GM21737 (cell line): Measurements from ENCODE around the gene LBX1.
"Not testable (repeated sequence)": the region's sequence is repeated elsewhere in the genome, so short reads cannot be mapped to it uniquely, and the experiment has no call there.

Experiments used
- ATAC-seq: cut with Tn5 transposase; IDR thresholded peaks from one replicate; pipeline ENCODE4 v1.9.1; 2021; ENCODE audit warnings: mild to moderate bottlenecking, moderate library complexity; ENCODE audit not compliant: unreplicated experiment

LBX1 gene

DNA sequence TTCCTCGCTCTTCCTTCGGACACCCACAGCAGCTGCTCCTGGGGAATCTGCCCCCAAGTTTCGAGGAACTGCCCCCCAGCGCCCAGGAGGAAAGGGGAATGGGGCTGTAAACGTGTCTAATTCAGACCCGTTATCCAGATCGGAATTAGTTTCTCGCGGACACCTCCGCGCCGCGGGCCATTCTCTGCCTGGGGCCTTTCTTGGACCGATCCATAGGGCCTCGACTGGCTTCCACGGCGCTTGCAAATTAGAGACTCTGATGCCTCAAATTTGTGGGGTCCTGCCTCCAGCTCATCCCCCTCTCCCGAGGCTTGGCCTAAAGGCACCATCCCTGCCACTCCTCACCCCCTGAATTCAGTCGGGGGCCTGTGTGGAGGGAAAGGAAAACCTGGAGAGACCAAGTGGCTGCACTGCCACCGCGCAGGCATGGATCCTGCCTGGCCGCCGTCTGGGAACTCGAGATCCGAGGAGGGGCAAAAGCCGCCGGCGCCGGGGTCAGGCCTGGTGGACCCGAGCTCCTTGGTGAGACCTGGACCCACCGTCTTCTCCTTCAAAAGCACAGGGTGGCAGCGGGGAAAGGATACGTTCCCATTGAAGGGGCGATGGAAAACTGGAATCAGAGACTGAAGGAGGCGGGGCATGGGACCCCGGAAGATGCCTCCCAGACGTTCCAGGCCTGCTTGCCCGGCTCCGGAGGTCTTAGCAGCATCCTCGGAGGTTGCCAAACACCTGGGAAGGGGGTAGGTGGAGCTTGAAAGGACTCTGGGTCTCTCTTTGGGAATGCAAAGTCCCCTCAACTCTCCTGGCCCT is 13.7 kb downstream of the LBX1 start:
- no peak for ATAC-seq

DNA sequence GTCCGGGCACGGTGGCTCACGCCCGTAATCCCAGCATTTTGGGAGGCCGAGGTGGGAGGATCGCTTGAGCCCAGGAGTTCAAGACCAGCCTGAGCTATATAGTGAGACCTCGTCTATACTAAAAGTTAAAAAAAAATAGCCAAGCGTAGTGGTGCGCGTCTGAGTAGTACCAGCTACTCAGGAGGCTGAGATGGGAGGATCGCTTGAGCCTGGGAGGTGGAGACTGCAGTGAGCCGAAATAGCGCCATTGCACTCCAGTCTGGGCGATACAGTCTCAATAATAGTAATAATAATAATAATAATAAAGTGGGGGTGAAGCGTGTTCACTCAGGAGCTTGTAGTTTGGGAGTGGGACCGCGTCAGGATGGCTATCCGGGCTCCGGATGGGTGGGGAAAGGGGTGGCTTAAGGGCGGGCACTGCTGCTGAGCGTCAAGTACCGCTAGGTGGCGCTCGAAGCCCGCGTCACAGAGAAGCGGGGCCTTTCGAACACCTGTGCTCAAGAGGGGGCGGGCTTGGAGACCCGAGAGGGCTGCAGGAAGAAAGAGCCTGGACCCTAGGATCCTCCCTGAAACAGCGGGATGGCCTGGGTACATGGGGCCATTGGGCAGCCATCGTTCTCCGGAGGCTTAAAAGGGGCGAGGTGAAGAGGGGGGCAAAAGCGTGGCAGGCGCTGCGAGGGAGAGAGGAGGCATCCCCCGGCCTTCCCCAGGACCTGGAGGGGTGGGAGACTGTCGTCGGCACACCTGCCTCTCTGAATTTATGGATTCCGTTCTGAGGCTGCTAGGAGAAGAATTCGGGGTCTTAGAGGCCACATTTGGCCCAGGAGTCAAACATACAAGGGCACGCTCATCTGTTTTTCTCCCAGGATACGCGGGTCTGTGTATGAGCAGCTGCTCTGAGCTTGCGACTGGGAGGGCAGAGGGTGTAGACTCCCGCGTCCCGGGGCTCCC is 14.5 kb downstream of the LBX1 start:
- no peak for ATAC-seq

DNA sequence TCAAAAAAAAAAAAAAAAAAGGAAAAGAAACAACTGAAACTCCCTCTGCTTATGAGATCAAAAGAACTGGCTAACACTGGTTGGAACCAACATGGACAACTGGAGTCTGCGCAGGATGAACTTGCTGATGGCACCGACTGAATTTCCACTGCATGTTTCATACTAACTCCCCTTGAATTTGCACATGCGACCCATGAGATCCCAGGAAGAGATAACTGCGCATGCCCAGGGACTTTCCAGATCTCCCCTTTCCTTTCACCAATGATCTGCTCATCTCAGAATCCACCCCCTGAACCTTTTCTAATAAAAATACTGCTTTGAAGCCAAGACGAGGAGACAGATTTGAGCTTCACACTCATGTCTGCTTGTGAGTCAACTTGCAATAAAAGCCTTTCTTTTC is 20.7 kb downstream of the LBX1 start:
- no peak for ATAC-seq

DNA sequence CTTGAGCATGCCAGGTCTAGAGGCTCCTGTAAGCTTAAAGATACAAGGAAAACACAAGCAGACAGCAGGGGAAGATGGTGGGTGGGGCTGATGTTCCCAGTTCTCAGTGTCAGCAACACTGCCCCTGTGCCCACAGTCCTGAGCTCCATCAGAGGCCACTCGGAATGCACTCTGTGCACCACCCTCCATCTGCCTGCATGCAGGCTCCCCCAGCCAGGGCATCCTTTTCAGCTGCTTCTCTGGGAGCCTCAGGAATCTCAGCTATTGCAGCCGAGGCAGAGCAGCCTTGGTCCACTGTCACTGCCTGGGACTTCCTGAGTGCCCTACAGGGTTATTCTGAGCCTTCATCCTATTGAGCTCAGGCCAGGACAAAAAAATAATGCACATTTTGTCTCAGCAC is 22.2 kb downstream of the LBX1 start:
- ATAC-seq = no peak

DNA sequence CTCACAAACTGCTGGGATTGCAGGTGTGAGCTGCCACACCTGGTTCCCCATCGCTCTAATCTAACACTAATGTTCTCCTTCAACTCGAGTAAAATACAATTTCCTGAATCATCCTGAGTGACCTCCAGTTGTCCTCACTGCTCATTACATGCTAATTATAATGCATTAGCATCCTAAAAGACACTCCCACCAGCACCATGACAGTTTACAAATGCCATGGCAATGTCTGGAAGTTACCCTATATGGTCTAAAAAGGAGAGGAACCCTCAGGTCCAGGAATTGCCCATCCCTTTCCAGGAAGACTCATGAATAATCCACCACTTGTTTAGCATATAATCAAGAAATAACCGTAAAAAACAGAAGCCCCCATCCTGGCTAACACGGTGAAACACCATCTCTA is 26.6 kb downstream of the LBX1 start:
- not testable (repeated sequence) for ATAC-seq

DNA sequence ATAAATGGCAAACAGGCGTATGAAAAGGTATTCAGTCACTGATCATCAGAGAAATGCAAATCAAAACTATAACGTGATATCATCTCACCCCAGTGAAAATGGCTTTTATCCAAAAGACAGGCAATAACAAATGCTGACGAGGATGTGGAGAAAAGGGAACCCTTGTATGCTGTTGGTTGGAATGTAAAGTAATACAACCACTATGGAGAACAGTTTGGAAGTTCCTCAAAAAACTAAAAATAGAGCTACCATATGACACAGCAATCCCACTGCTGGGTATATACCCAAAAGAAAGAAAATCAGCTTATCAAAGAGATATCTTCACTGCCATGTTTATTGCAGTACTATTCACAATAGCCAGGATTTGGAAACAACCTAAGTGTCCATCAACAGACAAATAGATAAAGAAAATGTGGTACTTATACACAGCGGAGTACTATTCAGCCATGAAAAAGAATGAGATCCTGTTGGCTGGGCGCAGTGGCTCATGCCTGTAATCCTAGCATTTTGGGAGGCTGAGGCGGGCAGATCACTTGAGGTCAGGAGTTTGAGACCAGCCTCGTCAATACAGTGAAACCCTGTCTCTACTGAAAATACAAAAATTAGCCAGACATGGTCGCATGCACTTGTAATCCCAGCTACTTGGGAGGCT is 30.8 kb downstream of the LBX1 start:
- not testable (repeated sequence) for ATAC-seq

DNA sequence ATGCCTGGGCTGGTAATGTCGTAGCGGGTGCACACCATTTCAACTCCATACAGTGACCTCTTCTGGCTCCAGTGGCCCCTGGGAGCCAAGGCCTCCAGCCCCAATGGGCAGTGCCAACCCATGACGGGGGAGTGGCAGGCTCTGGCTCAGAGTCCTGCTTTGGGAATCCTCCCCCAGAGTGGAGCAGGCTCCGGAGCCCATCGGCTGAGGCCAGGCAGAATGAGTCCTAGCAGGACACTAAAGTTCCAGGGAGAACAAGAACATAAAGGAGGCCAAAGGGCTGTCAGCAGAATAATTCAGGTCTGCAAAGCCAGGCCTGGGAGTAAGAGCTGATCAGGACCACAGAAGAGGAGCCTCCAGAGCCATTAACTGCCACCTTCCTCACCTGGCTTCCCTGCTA is 33.3 kb downstream of the LBX1 start:
- ATAC-seq = no peak

DNA sequence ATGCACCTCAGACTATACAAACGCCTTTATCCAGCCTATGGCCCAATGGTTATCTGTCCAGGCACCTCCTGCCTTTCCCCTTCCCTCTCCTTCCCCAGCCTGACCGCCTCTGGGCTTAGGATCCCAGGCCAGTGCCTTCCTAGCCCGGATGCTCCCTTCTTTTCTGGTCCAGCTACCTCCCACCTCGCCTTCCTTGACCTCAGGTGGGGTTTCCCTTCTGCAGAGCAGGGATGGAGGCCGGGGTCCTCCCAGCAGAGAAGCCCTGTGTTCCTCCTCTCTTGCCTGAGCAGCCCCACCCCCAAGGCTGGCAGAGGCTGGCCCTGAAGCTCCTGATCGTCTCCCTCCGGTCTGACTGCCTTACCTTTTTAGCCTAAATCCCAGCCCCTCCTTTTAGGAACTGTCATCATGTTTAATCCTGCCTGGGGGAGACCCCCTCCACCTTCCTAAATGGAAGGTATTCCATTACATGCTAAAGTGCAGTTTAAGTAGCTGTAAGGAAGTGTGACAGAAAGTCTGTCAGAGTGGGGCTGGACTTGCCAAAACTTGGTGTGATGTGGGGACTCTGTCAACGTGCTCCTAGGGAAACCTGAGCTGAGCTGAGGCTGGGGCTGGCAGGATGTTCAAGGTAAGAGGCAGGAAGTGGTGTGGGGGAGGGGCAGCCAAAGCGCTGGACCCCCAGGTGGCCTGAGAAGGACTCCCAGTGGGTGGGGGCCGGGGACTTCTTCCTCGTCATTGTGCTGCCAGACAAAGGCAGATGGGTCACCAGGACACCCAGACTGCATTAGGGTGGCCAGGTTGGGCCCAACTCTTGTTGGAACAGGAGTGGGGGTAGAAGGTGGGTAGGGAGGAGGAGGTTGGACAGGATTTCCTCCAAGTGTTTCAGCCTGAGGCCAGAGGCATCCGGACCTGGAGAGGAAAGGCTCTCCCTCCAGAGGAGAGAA is 39.5 kb downstream of the LBX1 start:
- ATAC-seq = no peak

DNA sequence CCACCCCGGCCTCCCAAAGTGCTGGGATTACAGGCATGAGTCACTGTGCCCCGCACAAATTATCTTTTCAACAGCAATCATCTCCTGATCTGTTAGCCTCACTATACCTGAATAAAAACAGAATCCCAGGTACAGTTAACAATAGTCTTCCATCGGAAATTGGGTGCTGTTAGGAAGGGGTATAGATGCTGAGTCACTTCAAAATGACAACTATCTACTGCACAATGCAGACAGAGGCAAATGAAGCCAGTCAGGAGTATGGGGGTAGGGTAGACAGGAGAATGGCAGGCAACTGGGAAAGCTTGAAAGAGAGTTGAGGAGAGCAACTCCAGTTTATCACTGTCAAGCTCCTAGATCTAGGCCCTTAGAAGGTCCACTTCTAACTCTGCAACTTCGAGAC is 40.3 kb downstream of the LBX1 start:
- ATAC-seq = no peak

DNA sequence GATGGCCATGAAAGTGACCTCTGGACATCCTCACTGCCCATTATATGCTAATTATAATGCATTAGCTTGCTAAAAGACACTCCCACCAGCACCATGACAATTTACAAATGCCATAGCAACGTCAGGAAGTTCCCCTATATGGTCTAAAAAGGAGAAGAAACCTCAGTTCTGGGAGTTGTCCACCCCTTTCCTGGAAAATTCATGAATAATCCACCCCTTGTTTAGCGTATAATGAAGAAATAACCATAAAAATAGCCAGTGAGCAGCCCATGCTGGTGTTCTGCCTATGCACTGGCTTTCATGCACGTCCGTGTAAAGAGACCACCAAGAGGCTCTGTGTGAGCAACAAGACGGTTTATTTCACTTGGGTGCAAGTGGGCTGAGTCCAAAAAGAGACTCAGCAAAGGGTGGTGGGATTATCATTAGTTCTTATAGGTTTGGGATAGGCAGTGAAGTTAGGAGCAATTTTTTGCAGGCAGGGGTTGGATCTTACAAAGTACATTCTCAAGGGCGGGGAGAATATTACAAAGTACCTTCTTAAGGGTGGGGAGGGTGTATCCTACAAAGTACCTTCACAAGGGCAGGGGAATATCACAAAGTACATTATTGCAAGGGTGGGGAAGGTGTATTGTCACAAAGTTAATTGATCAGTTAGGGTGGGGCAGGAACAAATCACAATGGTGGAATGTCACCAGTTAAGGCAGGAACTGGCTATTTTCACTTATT is 45.6 kb downstream of the LBX1 start:
- no peak for ATAC-seq

DNA sequence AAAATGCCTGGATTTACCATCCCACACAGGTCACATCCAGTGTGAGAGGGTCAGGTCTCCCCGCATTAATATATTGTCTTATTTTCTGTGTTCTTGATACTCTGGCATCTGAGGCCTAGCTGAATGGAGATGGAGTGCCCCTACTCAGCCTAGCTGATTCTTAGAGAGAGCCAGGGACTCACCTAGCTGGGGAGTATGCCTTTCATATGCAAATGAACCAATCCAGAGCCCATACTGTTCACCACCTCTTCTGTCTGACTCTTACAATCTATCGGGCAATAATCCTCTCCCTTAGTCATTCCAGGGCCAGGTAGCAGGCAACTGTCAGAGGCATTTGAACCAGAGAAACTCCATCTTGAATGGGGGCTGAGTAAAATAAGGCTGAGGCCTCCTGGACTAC is 46.3 kb downstream of the LBX1 start:
- no peak for ATAC-seq
